ENCODE data around the gene LSP1.

Gene LSP1

DNA sequence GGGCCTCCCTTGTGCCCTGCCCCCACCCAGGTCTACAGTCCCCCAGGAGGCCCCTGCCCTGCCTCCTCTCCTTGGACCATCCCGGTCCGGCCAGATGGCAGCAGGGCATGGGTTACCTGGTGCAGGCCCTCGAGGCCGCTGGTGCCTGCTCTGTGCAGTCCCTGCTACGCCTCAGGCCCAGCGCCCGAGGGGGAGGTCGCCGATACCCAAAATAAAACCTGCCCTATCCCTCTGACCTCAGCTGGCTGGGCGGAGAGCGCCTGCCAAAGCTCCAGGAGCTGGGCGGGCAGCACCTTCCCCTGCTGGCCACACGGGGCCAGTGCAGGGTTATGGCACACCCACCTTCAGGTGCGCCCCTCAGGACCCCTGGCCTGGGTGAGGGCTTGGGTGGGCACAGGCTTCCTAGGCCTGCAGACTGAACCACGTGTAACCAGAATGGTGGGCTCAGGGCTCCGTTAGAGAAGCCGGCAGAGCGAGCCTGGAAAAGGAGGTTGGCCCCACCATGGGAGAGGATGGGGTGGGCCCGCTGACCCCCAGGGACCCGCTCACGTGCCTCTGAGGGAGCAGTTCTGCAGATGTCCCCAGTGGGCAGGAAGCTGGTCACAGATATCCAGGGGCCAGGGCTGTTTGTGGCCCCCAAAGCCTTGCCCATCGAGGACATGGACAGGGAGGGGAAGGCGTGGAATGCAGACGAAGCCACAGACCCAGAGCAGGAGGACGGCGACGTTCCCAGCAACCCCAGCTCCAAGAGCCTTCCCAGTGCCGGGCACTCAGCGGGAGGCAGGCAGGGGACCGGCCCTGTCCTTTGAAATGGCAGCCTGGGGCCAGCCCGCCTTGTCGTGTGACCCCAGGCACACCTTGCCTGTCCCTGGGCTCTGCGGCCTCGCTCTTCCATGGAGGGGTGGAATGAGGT lies 64.9 kb downstream of the LSP1 start:
- Histone ChIP-seq H3K27ac (ENCODE audit: low read depth, low read length, severe bottlenecking) (no peak overlapping the region), H3K4me1 (ENCODE audit: control insufficient read depth, insufficient read depth, low read length, poor library complexity, severe bottlenecking) (peaks cover 5% of the 10 kb centered on the region), H3K9me3 (ENCODE audit: control insufficient read depth, low read length) (no peaks in the 10 kb centered on the region), H3K4me3 (ENCODE audit: extremely low read depth, insufficient read depth, low read length, poor library complexity, severe bottlenecking) (no peak overlapping the region), H3K36me3 (ENCODE audit: control insufficient read depth, insufficient read depth, low read length) (no peaks in the 10 kb centered on the region)
- WGBS, 2 experiments (ENCODE audit: insufficient coverage in 2 of 2) = 81 to 83% methylated on average over 26 to 33 of the region's 34 CpGs

DNA sequence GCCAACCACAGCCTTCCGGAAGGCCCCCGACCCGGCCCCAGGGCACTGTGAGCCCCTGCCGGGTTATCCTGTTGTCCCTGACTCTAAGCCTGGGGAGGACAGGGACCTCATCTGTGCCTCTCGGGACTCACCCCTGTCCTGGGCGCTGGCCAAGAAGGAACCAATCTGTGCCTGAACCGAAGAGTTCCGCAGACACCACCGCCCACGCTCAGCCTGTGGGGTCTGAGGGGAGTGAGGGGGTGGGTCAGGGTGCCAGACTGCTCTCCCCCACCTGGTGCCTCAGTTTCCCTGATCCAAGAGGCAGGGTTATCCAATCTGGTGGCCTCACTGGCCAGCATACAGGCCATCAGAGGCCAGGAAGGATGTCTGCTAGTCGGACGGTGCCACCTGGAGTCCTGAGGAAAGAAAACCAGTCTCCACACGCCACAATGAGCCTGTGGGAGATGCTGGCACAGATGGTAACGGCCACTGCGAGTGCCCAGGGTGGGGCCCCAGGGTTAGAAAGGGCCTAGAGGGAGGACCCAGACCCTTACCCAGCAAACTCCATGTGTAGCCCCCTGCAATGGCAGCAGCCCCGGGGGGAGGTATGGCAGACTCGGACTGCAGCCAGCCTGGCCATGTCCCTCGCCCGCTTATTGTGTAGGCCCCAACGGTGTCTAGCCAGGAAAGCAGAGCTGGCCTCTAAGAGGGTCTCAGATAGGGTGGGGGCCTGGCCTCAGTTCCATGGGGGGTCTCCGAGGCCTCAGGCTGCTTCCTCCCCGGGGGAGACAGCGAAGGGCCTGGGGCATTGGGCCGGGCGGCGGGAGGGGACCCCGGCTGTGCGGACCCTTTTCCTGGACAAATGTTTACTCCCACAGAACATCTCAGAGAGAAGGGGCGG lies 65.8 kb downstream of the LSP1 start:
- Histone ChIP-seq H3K4me1 (ENCODE audit: control insufficient read depth, insufficient read depth, low read length, poor library complexity, severe bottlenecking) (peaks cover 5% of the 10 kb centered on the region), H3K4me3 (ENCODE audit: extremely low read depth, insufficient read depth, low read length, poor library complexity, severe bottlenecking) (no peak overlapping the region), H3K9me3 (ENCODE audit: control insufficient read depth, low read length) (no peaks in the 10 kb centered on the region), H3K27ac (ENCODE audit: low read depth, low read length, severe bottlenecking) (no peak overlapping the region), H3K36me3 (ENCODE audit: control insufficient read depth, insufficient read depth, low read length) (no peaks in the 10 kb centered on the region)
- WGBS, 2 experiments (ENCODE audit: insufficient coverage in 2 of 2) = 88 to 97% methylated on average over 20 to 22 of the region's 29 CpGs

DNA sequence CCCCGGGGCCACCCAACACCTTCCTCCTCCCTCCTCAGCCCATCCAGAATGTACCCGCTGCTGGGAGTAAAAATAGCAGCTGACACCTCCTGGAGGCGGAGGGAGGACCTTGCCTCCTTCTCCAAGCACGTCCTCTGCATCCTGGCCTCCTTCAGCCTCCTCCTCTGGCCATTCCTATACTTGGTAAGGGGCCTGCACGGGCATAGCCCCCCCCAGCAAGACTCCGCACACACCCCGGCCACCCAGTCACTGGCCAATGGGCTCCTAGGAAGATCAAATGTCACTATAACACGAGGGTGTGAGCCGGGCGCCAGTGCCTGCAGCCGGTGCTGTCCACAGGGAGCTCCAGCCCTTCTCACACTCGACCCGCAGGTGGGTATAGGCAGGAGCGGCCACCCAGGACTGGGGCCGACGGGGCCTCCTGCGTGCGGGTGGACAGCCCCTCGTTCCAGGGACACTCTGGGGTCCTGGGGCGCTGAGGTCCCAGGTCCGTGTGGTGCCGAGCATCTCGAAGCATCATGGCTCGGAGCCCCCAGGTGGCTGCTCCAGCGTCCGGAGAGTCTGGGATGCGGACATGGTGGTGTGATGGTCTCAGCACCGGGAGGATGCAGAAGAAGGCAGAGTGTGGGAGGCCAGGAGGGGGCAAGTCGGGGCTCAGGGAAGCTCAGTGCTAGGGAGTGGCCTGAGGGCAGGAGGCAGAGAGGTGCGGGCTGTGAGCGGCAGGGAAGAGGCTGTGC lies 66.7 kb downstream of the LSP1 start, which contains the start of gene TNNT3:
TNNT3 (plus strand) TSS at position 313 of the 737 bp plus-strand sequence. CDS start 3,172 bp downstream, outside the sequence.
- Histone ChIP-seq H3K27ac (ENCODE audit: low read depth, low read length, severe bottlenecking) (no peak within 1 kb of the TSS), H3K9me3 (ENCODE audit: control insufficient read depth, low read length) (no peaks in the 10 kb centered on the region), H3K4me3 (ENCODE audit: extremely low read depth, insufficient read depth, low read length, poor library complexity, severe bottlenecking) (no peak within 1 kb of the TSS), H3K36me3 (ENCODE audit: control insufficient read depth, insufficient read depth, low read length) (no peaks in the 10 kb centered on the region), H3K4me1 (ENCODE audit: control insufficient read depth, insufficient read depth, low read length, poor library complexity, severe bottlenecking) (peaks cover 5% of the 10 kb centered on the region)
- WGBS, 2 experiments (ENCODE audit: insufficient coverage in 2 of 2) = 86% methylated on average over 20 to 31 of the region's 31 CpGs

DNA sequence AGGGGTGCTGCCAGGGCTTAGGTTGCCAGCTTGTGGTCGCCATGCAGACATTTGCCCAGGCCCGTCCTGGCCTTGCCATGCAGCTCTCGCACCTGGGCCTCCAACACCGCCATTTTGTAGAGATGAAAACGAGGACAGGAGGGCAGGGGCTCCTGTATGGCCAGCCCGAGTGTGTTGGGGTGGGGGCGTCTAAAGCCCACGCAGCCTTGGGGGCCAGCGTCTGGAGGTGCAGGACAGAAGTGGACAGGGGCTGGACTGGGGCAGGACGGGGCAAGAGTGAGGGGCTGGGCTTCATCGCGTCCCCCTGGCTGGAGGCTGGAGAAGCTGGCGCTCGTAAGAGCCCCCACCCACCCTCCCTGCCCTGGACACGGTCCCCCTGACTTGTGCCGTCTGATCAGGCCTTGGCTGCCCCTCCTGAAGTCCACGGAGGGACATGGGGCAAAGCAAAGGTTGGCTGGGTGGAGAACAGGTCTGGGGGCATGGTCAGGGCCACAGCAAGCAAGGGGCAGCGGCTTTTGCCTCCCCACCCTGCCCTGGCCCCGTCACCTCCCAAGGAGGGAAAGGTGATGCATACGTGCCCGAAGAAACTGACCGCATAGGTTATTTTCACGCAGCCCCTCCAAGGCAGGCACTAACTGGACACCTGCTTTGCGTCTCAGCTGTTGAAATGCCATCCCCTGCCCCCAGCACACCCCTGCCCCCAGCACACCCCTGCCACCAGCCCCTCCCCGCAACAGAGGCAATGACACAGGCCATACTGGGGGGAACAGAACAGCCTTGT lies 67.4 kb downstream of the LSP1 start:
- no peaks in the 10 kb centered on the region for H3K36me3 ChIP-seq (ENCODE audit: control insufficient read depth, insufficient read depth, low read length)
- H3K27ac ChIP-seq (ENCODE audit: low read depth, low read length, severe bottlenecking) = no peak overlapping the region
- WGBS, 2 experiments (ENCODE audit: insufficient coverage in 2 of 2) = 89 to 93% methylated on average over 13 to 16 of the region's 25 CpGs
- no peaks in the 10 kb centered on the region for H3K9me3 ChIP-seq (ENCODE audit: control insufficient read depth, low read length)
- peaks cover 5% of the 10 kb centered on the region for H3K4me1 ChIP-seq (ENCODE audit: control insufficient read depth, insufficient read depth, low read length, poor library complexity, severe bottlenecking)
- no peak overlapping the region for H3K4me3 ChIP-seq (ENCODE audit: extremely low read depth, insufficient read depth, low read length, poor library complexity, severe bottlenecking)

DNA sequence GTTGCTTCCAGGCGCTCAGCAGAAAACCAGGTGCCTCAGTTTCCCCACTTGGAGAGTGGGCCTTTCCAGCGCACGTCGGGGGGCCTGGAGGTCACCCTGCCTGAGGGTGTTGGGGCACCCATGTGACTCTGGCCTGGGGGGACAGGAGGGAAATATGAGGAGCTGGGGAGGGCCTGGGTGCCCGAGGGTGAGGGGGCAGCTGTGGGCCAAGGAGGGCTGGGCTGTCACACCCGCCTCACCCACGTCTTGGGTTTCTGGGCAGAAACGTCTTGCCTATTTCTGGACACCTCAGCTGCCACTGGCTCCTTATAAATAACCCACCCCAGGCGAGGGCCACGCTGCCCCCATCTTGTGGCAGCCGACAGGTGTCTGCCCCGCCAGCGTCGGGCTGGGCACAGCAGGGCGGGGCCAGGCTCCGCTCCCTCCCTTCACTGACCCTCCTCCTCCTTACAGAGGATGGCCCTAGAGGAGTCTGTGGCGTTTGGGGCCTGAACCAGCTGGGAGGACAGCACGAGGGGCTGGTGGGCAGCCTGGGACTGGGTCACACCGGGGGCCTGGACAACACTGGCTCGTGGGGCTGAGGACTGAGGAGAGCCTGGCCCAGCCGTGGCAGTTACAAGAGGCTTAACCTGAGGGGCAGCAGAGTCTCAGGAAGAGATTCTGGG lies 68.2 kb downstream of the LSP1 start:
- Histone ChIP-seq H3K36me3 (ENCODE audit: control insufficient read depth, insufficient read depth, low read length) (no peaks in the 10 kb centered on the region), H3K9me3 (ENCODE audit: control insufficient read depth, low read length) (no peaks in the 10 kb centered on the region), H3K4me1 (ENCODE audit: control insufficient read depth, insufficient read depth, low read length, poor library complexity, severe bottlenecking) (peaks cover 5% of the 10 kb centered on the region), H3K4me3 (ENCODE audit: extremely low read depth, insufficient read depth, low read length, poor library complexity, severe bottlenecking) (no peak overlapping the region), H3K27ac (ENCODE audit: low read depth, low read length, severe bottlenecking) (no peak overlapping the region)
- WGBS, 2 experiments (ENCODE audit: insufficient coverage in 2 of 2) = 84 to 86% methylated on average over 15 to 19 of the region's 21 CpGs

DNA sequence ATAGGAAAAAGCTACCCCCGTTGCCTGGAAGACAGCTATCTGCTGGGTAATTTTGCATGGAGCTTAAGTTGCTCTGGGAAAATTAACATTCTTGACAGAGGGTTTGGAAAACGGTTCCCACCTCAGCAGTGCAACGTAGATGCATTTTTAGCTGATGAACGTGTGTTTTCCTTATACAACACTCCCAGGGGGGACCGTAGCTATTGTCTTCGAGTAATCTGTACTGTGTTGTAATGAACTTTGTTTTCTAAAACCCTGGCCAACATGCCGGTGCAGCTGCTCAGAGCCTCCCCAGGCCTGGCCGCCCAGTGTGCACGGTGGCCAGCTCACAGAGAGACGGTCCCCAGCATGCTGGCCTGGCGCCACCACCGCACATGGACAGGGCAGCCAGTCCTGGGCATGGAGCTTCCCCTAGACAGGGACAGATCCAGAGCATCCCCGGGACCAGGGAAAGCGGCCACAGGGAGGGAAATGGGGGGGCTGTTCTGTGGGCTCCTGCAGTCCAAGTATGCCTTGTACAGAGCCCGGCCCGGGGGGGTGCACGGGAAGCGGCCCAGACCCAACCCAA lies 68.8 kb downstream of the LSP1 start:
- H3K27ac ChIP-seq (ENCODE audit: low read depth, low read length, severe bottlenecking) = no peak overlapping the region

DNA sequence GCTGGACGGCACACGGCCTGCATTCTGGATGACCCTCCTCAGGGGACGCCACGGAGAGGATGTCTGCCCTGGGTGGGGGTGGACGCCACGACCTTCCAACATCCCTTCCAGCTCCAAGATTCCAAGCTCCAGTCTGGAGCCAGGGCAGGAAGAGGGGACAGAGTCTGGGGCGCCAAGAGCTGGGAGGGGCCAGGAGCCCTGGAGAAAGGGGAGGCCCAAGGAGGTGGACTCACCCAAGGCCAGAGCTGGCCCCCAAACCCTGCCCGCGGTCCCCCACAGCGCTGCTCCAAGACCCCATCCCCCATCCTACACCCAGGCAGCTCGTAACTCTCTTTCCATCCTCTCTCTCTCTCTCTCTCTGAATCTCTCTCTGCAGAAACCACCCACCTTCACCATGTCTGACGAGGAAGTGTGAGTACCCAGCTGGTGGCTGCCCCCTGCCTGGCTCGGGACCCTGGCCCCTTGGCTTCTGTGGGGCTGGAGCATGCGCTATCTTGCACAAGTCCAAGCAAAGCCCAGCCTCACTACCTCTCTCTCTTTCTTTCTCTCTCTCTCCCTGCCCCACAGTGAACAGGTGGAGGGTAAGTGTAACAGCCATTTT lies 69.7 kb downstream of the LSP1 start:
- Histone ChIP-seq H3K27ac (ENCODE audit: low read depth, low read length, severe bottlenecking) (no peak overlapping the region), H3K36me3 (ENCODE audit: control insufficient read depth, insufficient read depth, low read length) (no peaks in the 10 kb centered on the region), H3K4me3 (ENCODE audit: extremely low read depth, insufficient read depth, low read length, poor library complexity, severe bottlenecking) (no peak overlapping the region), H3K4me1 (ENCODE audit: control insufficient read depth, insufficient read depth, low read length, poor library complexity, severe bottlenecking) (peaks cover 13% of the 10 kb centered on the region), H3K9me3 (ENCODE audit: control insufficient read depth, low read length) (no peaks in the 10 kb centered on the region)
- 84 to 85% methylated on average over 7 to 10 of the region's 14 CpGs for WGBS, 2 experiments (ENCODE audit: insufficient coverage in 2 of 2)

More for the DNA sequence above, 68.8 kb downstream of the LSP1 start:
- Histone ChIP-seq H3K4me3 (ENCODE audit: extremely low read depth, insufficient read depth, low read length, poor library complexity, severe bottlenecking) (no peak overlapping the region), H3K9me3 (ENCODE audit: control insufficient read depth, low read length) (no peaks in the 10 kb centered on the region), H3K4me1 (ENCODE audit: control insufficient read depth, insufficient read depth, low read length, poor library complexity, severe bottlenecking) (peaks cover 7% of the 10 kb centered on the region), H3K36me3 (ENCODE audit: control insufficient read depth, insufficient read depth, low read length) (no peaks in the 10 kb centered on the region)
- WGBS, 2 experiments (ENCODE audit: insufficient coverage in 2 of 2) = 86 to 87% methylated on average over 16 to 18 of the region's 18 CpGs

DNA sequence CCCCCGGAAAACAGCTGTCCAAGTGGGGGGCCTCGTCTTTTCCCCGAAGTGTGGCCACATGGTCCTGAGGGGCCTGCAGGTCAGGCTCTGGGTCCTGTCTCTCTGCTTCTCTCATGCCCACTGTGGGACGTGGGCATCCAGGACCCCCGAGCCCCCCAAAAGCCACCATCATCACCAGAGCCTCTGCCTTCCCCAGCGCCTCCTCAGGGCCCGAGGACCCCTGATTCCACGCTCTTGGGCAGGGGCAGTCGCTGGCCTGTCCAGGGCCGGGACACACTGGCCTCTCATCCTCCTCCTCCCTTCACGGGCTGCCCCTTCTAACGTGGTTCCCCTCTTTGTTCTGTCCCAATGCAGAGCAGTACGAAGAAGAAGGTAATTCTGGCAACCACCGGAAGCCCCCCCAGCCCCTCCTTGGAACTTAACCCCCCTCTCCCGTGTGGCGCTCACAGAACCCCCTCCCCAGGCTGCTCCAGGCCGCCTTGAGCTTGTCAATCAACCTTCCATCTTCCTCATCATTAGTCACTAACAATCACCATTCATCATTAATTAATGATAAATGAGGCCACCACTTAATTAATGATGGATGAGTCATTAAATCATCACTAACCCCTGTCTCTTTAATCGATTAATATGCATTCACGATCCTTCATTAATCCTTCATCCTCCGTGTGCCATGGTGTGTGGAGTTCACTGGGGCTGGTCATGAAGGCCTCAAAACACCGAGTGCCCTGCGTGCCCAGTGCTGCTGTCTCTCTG lies 70.5 kb downstream of the LSP1 start:
- Histone ChIP-seq H3K36me3 (ENCODE audit: control insufficient read depth, insufficient read depth, low read length) (no peaks in the 10 kb centered on the region), H3K4me1 (ENCODE audit: control insufficient read depth, insufficient read depth, low read length, poor library complexity, severe bottlenecking) (peaks cover 18% of the 10 kb centered on the region), H3K4me3 (ENCODE audit: extremely low read depth, insufficient read depth, low read length, poor library complexity, severe bottlenecking) (no peak overlapping the region), H3K27ac (ENCODE audit: low read depth, low read length, severe bottlenecking) (no peak overlapping the region), H3K9me3 (ENCODE audit: control insufficient read depth, low read length) (no peaks in the 10 kb centered on the region)
- WGBS, 2 experiments (ENCODE audit: insufficient coverage in 2 of 2) = 90 to 92% methylated on average over 16 to 18 of the region's 22 CpGs

Measured in mesodermal cell (in vitro differentiated cells).